Adrenal gland (tissue), 12 donors: ENCODE data around the gene DHX34. TPM values are rescaled to one million over a fixed set of nuclear protein-coding genes. Genes with fewer than 3 reads are reported as not detected.

Experiments
- DNase-seq, 7 donors: peaks; one replicate each; pipeline ENCODE4 v3.0.0-alpha.2; 2019 to 2020
- H3K27ac ChIP-seq, 5 donors: fragments of 200-600 bp; sonication (generic) in 4 of 5; 1 replicate in 3 of 5; 2 replicates in 2 of 5; pipeline versions ENCODE4 v1.5.1 to v1.8.0; 2016 to 2020; ENCODE audit warnings: mild to moderate bottlenecking in 1 of 5
- H3K27me3 ChIP-seq: fragments of 200-600 bp; 2 replicates; pipeline ENCODE4 v1.8.0; 2021
- H3K36me3 ChIP-seq, 2 donors: fragments of 200-600 bp; replicated peaks in 1 of 2; 1 replicate in 1 of 2; 2 replicates in 1 of 2; pipeline versions ENCODE4 v1.5.1 to v1.8.0; 2018 to 2022
- H3K4me1 ChIP-seq, 2 donors: fragments of 200-600 bp; replicated peaks in 1 of 2; 1 replicate in 1 of 2; 2 replicates in 1 of 2; pipeline versions ENCODE4 v1.5.1 to v1.8.0; 2018 to 2021
- H3K4me3 ChIP-seq, 4 donors: fragments of 200-600 bp; sonication (generic) in 3 of 4; one replicate each; pipeline ENCODE4 v1.5.1; 2016 to 2018
- H3K9me3 ChIP-seq, 3 donors: fragments of 200-600 bp; sonication (generic) in 1 of 3; replicated peaks in 1 of 3; 1 replicate in 2 of 3; 2 replicates in 1 of 3; pipeline versions ENCODE4 v1.5.1 to v1.8.0; 2016 to 2021
- CTCF ChIP-seq, 6 experiments: fragments of 450-650 bp in 4 of 6; fragments of 200-600 bp in 2 of 6; sonication (generic) in 1 of 6; IDR thresholded peaks; 1 replicate in 5 of 6; 2 replicates in 1 of 6; pipeline versions ENCODE4 v1.5.1 to v1.8.0; 2016 to 2021; ENCODE audit warnings: antibody characterized with exemption in 6 of 6, mild to moderate bottlenecking in 2 of 6, moderate library complexity in 1 of 6
- POLR2A ChIP-seq, 2 donors: fragments of 450-650 bp; IDR thresholded peaks; one replicate each; pipeline ENCODE4 v1.6.1; 2017; ENCODE audit warnings: antibody characterized with exemption in 2 of 2, mild to moderate bottlenecking in 2 of 2, moderate library complexity in 1 of 2
- WGBS, 4 donors: extraction: QIAGEN DNeasy Blood & Tissue Kit in 2 of 4; methylation state at CpG; one replicate each; pipeline versions ENCODE4 v1.1.5 to v1.1.7; 2013 to 2017; 5-methylcytosine and 5-hydroxymethylcytosine counted together
- intact Hi-C, 2 donors: fragments of 100-400 bp; cut with DNase I; formaldehyde crosslinking; loops; one replicate each; pipeline versions ENCODE4 v1.14.1 to v1.15.0; 2022 to 2023
- polyA plus RNA-seq, 3 donors: library from polyadenylated mRNA; stranded (reverse); fragments of 200-250 nt in 2 of 3; fragments of 350-450 nt in 1 of 3; fragmentation: Illumina TruSeq in 1 of 3; extraction: RNeasy Lipid Tissue Mini Kit (QIAGEN cat#74804) in 1 of 3; gene quantifications; one replicate each; pipeline ENCODE4 v1.2.3, GENCODE V29; 2013 to 2014
- total RNA-seq, 9 donors: library from RNA; depleted of rRNA in 4 of 9; stranded (reverse); fragments of >200 nt in 4 of 9; fragments of 120-200 nt in 1 of 9; fragmentation: NEBNext Ultra II Directional in 1 of 9; extraction: Animal tissue kit (Norgen Biotek cat#: 25700) in 1 of 9; gene quantifications; one replicate each; pipeline versions ENCODE4 v1.1.0 to v1.2.4, GENCODE V29; 2013 to 2023
- donor health status: healthy with polysubstance abuse.
- donor health status: Bipolar disorder and iron deficiency.
- donor health status: DM: yes; HTN: yes; CAD: no.
- donor health status: DM: no; HTN: no; CAD: no.
- donor health status: DM: no; HTN: no; CAD: no.
- donor health status: DM: yes; HTN: yes; CAD: no.

Gene DHX34
- total and polyA plus RNA-seq, 12 donors, result 5.0 to 49.7 (median 11.2) TPM

- no peaks in the 10 kb centered on the region for H3K36me3 ChIP-seq
- WGBS, 4 donors, result 4 to 9% (median 7%) methylated on average over 27 to 34 of the region's 34 CpGs
- TF ChIP-seq CTCF (IDR thresholded peaks at IDR 0.05), result no peak
- no peak for TF ChIP-seq POLR2A (IDR thresholded peaks at IDR 0.05)
- no peaks in the 10 kb centered on the region for H3K9me3 ChIP-seq
- H3K27ac ChIP-seq, result no peak overlapping the region
- H3K4me3 ChIP-seq, result peak overlapping the region in 1 of 4 donors; percentile 53
- H3K27me3 ChIP-seq, result peaks cover 44% of the 10 kb centered on the region
- no peak for DNase-seq
- intact Hi-C loops, result no loop called here
- no peaks in the 10 kb centered on the region for H3K4me1 ChIP-seq
Measured at GRCh38 chr19:47417746-47418691, 68.9 kb downstream of the DHX34 start.

- H3K36me3 ChIP-seq, result no peaks in the 10 kb centered on the region
- peaks cover 50% of the 10 kb centered on the region for H3K27me3 ChIP-seq
- no peak overlapping the region for H3K27ac ChIP-seq
- whole genome bisulfite sequencing, 4 donors, result 2 to 8% (median 4%) methylated on average over 4 to 9 of the region's 9 CpGs
- intact Hi-C loops, result no loop called here
- no peaks in the 10 kb centered on the region for H3K4me1 ChIP-seq
- H3K9me3 ChIP-seq, result no peaks in the 10 kb centered on the region
- no peak for DNase-seq
- TF ChIP-seq POLR2A (IDR thresholded peaks at IDR 0.05) (no peak), CTCF (IDR thresholded peaks at IDR 0.05) (no peak)
- peak overlapping the region in 1 of 4 donors; percentile 53 for H3K4me3 ChIP-seq
Measured at GRCh38 chr19:47418692-47419029, 69.5 kb downstream of the DHX34 start.

- no peak for DNase-seq
- Histone ChIP-seq H3K4me1 (no peaks in the 10 kb centered on the region), H3K27ac (no peak within 1 kb of the TSS), H3K36me3 (no peaks in the 10 kb centered on the region), H3K4me3 (peak within 1 kb of the TSS in 1 of 4 donors; percentile 53), H3K27me3 (peaks cover 55% of the 10 kb centered on the region), H3K9me3 (no peaks in the 10 kb centered on the region)
- TF ChIP-seq POLR2A (IDR thresholded peaks at IDR 0.05) (no peak), CTCF (IDR thresholded peaks at IDR 0.05) (no peak)
- intact Hi-C loops, result no loop called here
- 0 to 3% (median 1%) methylated on average over 7 to 67 of the region's 70 CpGs for WGBS, 4 donors
Measured at GRCh38 chr19:47419030-47419783, 70.1 kb downstream of the DHX34 start, which contains the start of gene MEIS3. Gene MEIS3, minus strand, starts transcription at chr19:47419527. Its CDS starts 446 bp downstream, at chr19:47419081.

- 6 to 13% (median 11%) methylated on average over 6 to 19 of the region's 19 CpGs for WGBS, 4 donors
- TF ChIP-seq CTCF (IDR thresholded peaks at IDR 0.05) (no peak), POLR2A (IDR thresholded peaks at IDR 0.05) (no peak)
- intact Hi-C loops, result loop anchor here in 1 of 2 donors (10.0 kb wide), 1 partner anchor 125 kb away; no protein-coding TSS in a partner anchor
Measured at GRCh38 chr19:47419789-47420188, 70.7 kb downstream of the DHX34 start.

More at GRCh38 chr19:47419789-47420188, 70.7 kb downstream of the DHX34 start:
- Histone ChIP-seq H3K36me3 (no peaks in the 10 kb centered on the region), H3K4me1 (no peaks in the 10 kb centered on the region), H3K9me3 (no peaks in the 10 kb centered on the region), H3K27me3 (peaks cover 59% of the 10 kb centered on the region), H3K4me3 (no peak overlapping the region), H3K27ac (no peak overlapping the region)
- no peak for DNase-seq
